PC-3 (cell line): ENCODE measurements around the gene CALML4. TPM values are rescaled to one million over a fixed set of nuclear protein-coding genes. Genes with fewer than 3 reads are reported as not detected.

ENCODE experiments used
- ATAC-seq: fragments of 200-7000 bp; cut with Tn5 transposase; 2 replicates; pipeline ENCODE4 v1.9.1; 2020; ENCODE audit warnings: mild to moderate bottlenecking, moderate library complexity
- BruUV-seq: library from RNA; stranded (reverse); fragments of 400-500 nt; replicated peaks from 2 replicates; lab custom pipeline; 2021; lab: Mats Ljungman, UMichigan
- CTCF ChIA-PET: fragments of 300-600 bp; sonication (Branson Sonifier 250); formaldehyde crosslinking; loops from one replicate; lab custom pipeline; 2022; ENCODE audit warnings: antibody characterized with exemption; lab: Charles Lee
- POLR2A ChIA-PET: fragments of 300-600 bp; sonication (Branson Sonifier 250); formaldehyde crosslinking; loops from one replicate; lab custom pipeline; 2022; ENCODE audit warnings: antibody characterized with exemption; ENCODE audit not compliant: unreplicated experiment; lab: Charles Lee
- DNase-seq: peaks from one replicate; pipeline ENCODE4 v3.0.0-alpha.2; 2015
- H2AFZ ChIP-seq: fragments of 300-600 bp; sonication (generic); 2 replicates; pipeline ENCODE4 v1.6.0; 2016; ENCODE audit warnings: antibody characterized with exemption, low read length
- H3F3A ChIP-seq: fragments of 300-600 bp; sonication (generic); one replicate; pipeline ENCODE4 v1.6.0; 2017; ENCODE audit warnings: antibody characterized with exemption, low read length, control low read depth, mild to moderate bottlenecking; ENCODE audit not compliant: unreplicated experiment
- H3K27ac ChIP-seq: fragments of 300-600 bp; sonication (generic); 2 replicates; pipeline ENCODE4 v1.5.1; 2016; ENCODE audit warnings: mild to moderate bottlenecking, low read length
- H3K27me3 ChIP-seq: fragments of 300-600 bp; sonication (generic); 2 replicates; pipeline ENCODE4 v1.6.1; 2016; ENCODE audit warnings: low read length, mixed read lengths
- H3K36me3 ChIP-seq: fragments of 300-600 bp; sonication (generic); 2 replicates; pipeline ENCODE4 v1.6.1; 2016; ENCODE audit warnings: low read depth, mixed run types, low read length, mixed read lengths
- H3K4me1 ChIP-seq: fragments of 300-600 bp; sonication (generic); 2 replicates; pipeline ENCODE4 v1.5.1; 2016; ENCODE audit warnings: low read length; ENCODE audit not compliant: insufficient read depth
- H3K4me2 ChIP-seq: fragments of 300-600 bp; sonication (generic); 2 replicates; pipeline ENCODE4 v1.6.0; 2016; ENCODE audit warnings: low read length
- H3K4me3 ChIP-seq: fragments of 300-600 bp; sonication (generic); 2 replicates; pipeline ENCODE4 v1.5.1; 2016; ENCODE audit warnings: mild to moderate bottlenecking, low read length, mixed read lengths
- H3K79me2 ChIP-seq: fragments of 300-600 bp; sonication (generic); 2 replicates; pipeline ENCODE4 v1.6.1; 2017; ENCODE audit warnings: low read length, mixed read lengths
- H3K9ac ChIP-seq: fragments of 300-600 bp; sonication (generic); 2 replicates; pipeline ENCODE4 v1.6.0; 2016; ENCODE audit warnings: mild to moderate bottlenecking, low read length
- H3K9me2 ChIP-seq: fragments of 300-600 bp; sonication (generic); replicated peaks from 2 replicates; pipeline ENCODE4 v1.6.1; 2016; ENCODE audit warnings: mixed run types, low read length, mixed read lengths
- H3K9me3 ChIP-seq: fragments of 300-600 bp; sonication (generic); 2 replicates; pipeline ENCODE4 v1.6.1; 2016; ENCODE audit warnings: low read length, mixed read lengths
- H4K20me1 ChIP-seq: fragments of 300-600 bp; sonication (generic); 2 replicates; pipeline ENCODE4 v1.6.1; 2016; ENCODE audit warnings: low read length, mixed read lengths
- CTCF ChIP-seq: fragments of 300-600 bp; sonication (generic); conservative IDR thresholded peaks from 2 replicates; pipeline ENCODE4 v1.5.1; 2017; ENCODE audit warnings: antibody characterized with exemption, low read depth, mild to moderate bottlenecking, low read length
- EZH2 ChIP-seq: fragments of 300-600 bp; sonication (generic); IDR thresholded peaks from one replicate; pipeline ENCODE4 v1.6.1; 2017; ENCODE audit warnings: antibody characterized with exemption, mild to moderate bottlenecking, low read length; ENCODE audit not compliant: unreplicated experiment
- EZH2phosphoT487 ChIP-seq: fragments of 300-600 bp; sonication (generic); IDR thresholded peaks from 2 replicates; pipeline ENCODE4 v1.6.1; 2018; ENCODE audit warnings: mild to moderate bottlenecking, antibody characterized with exemption, low read length, borderline replicate concordance
- intact Hi-C: fragments of 100-400 bp; cut with micrococcal nuclease; formaldehyde crosslinking; loops from 2 replicates; pipeline ENCODE4 v1.9.0; 2023
- total RNA-seq: library from RNA; depleted of rRNA; stranded (reverse); fragments of >200 nt; gene quantifications from 2 replicates; pipeline ENCODE4 v1.2.3, GENCODE V29; 2014

The CALML4 gene
- total RNA-seq, 1 experiment from 2014 or later, result 4.8 TPM

GRCh38 chr15:68234060-68234459 lies 28.9 kb upstream of the CALML4 start:
- POLR2A ChIA-PET, result no interaction called here

GRCh38 chr15:68232937-68233336 lies 27.8 kb upstream of the CALML4 start:
- Histone ChIP-seq H3K36me3 (no peaks in the 10 kb centered on the region), H3K9ac (no peak overlapping the region), H3K27ac (no peak overlapping the region), H3K4me3 (no peak overlapping the region), H3F3A (no peaks in the 10 kb centered on the region), H3K4me1 (peaks cover 9% of the 10 kb centered on the region), H3K9me2 (no peaks in the 10 kb centered on the region), H2AFZ (no peak overlapping the region), H3K27me3 (no peaks in the 10 kb centered on the region), H3K79me2 (peaks cover 15% of the 10 kb centered on the region), H3K4me2 (no peak overlapping the region), H4K20me1 (0 out of 2 replicates have a peak, but pooled peaks cover 7% of the 10 kb centered on the region), H3K9me3 (no peaks in the 10 kb centered on the region)
- no TSS peak for BruUV-seq
- ChIA-PET CTCF (no interaction called here), POLR2A (no interaction called here)
- no peak for TF ChIP-seq CTCF
- intact Hi-C loops, result no loop called here
- ATAC-seq (no peak), DNase-seq (no peak)

More at GRCh38 chr15:68234060-68234459, 28.9 kb upstream of the CALML4 start:
- ATAC-seq, result no peak
- intact Hi-C loops, result no loop called here
- Histone ChIP-seq H3F3A (no peaks in the 10 kb centered on the region), H3K4me3 (no peak overlapping the region), H3K9me2 (no peaks in the 10 kb centered on the region), H3K79me2 (peaks cover 4% of the 10 kb centered on the region), H3K27ac (no peak overlapping the region), H2AFZ (no peak overlapping the region), H3K4me2 (no peak overlapping the region), H3K9ac (no peak overlapping the region), H3K9me3 (no peaks in the 10 kb centered on the region), H3K27me3 (no peaks in the 10 kb centered on the region), H3K36me3 (no peaks in the 10 kb centered on the region), H4K20me1 (no peaks in the 10 kb centered on the region), H3K4me1 (peaks cover 7% of the 10 kb centered on the region; the same call in 1 of the 2 replicates)
- no peak for TF ChIP-seq CTCF
- no peak for TF ChIP-seq EZH2phosphoT487
- no peak for DNase-seq
- BruUV-seq, result no TSS peak
- CTCF ChIA-PET, result no interaction called here

- H3K4me2 ChIP-seq, result no peak overlapping the region
- H3K4me3 ChIP-seq, result no peak overlapping the region
- 0 out of 2 replicates have a peak, but pooled peaks cover 12% of the 10 kb centered on the region for H4K20me1 ChIP-seq
- intact Hi-C loops, result no loop called here
- POLR2A ChIA-PET, result no interaction called here
- ATAC-seq (no peak), DNase-seq (no peak)
- no peak overlapping the region for H3K27ac ChIP-seq
- H3K9me2 ChIP-seq, result no peaks in the 10 kb centered on the region
- CTCF ChIA-PET, result no interaction called here
- H3K36me3 ChIP-seq, result no peaks in the 10 kb centered on the region
- H3K9me3 ChIP-seq, result no peaks in the 10 kb centered on the region
- no peaks in the 10 kb centered on the region for H3K27me3 ChIP-seq
- no peaks in the 10 kb centered on the region for H3F3A ChIP-seq
- no TSS peak for BruUV-seq
- no peak overlapping the region for H3K9ac ChIP-seq
- peaks cover 20% of the 10 kb centered on the region for H3K79me2 ChIP-seq
- H3K4me1 ChIP-seq, result peaks cover 14% of the 10 kb centered on the region
- no peak for TF ChIP-seq EZH2
- TF ChIP-seq CTCF, result no peak
- TF ChIP-seq EZH2phosphoT487, result no peak
- H2AFZ ChIP-seq, result no peak overlapping the region
Measured at GRCh38 chr15:68232449-68232848, 27.3 kb upstream of the CALML4 start.
